Activated naive CD4-positive, alpha-beta T cell treated with anti-CD3 and anti-CD28 coated beads, Interleukin-2, amount 50 U/mL, for 16 hours (primary cell): ENCODE results near the gene RAD51B.

Experiments
- DNase-seq: peaks from one replicate; pipeline ENCODE4 v3.0.0-alpha.2; 2020

RAD51B gene

DNA sequence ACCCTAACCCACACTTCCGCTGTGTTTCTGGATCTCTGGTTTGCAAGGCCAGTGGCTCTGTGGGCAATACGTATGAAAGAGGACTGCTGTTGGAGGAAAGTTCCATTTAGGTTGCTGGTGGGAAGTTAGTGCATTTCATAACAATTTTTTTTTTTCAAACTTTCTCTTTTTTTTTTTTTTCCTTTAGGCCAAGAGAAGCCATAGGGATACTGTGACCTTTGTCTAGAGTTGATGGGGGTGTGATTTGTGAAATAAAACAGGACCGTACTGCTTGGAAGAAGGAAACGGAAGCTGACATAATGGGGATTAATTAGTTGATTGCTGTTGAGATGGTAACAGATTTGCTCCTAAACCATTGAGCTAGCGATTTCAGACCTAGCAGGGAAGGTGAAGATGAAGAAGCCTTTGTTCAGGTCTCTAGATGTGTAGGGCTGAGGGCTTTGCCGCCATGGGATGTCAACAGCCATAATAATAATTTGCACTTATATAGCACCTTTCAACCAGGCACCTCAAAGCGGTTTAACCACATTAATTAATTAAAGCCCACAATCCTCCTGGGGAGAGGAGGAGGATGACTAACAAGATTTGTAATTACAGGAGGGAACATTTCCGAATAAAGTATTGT is 658.0 kb downstream of the RAD51B start:
- no peak for DNase-seq

GRCh38 chr14:68479247-68479646 is 659.7 kb downstream of the RAD51B start:
- DNase-seq: no peak

DNA sequence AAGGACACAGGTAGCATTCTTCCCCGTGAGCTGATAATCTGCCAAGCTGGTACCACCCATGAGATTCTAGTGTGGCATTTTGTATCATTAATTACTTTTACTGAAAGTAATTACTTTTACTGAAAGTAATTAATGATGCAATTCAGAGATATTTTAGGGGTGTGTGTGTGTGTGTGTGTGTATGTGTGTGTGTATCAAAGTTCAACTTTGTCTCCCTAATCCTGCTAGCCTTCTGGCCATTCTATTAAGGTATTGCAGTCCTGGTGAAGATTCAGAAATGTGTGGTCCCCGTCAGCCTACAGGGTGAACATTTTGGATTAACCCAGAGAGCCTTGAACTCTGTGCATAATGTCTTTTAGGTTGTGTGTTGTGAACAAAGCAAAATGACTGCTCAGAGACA is 662.4 kb downstream of the RAD51B start:
- no peak for DNase-seq

GRCh38 chr14:68482772-68483395 is 663.3 kb downstream of the RAD51B start:
- DNase-seq: no peak

DNA sequence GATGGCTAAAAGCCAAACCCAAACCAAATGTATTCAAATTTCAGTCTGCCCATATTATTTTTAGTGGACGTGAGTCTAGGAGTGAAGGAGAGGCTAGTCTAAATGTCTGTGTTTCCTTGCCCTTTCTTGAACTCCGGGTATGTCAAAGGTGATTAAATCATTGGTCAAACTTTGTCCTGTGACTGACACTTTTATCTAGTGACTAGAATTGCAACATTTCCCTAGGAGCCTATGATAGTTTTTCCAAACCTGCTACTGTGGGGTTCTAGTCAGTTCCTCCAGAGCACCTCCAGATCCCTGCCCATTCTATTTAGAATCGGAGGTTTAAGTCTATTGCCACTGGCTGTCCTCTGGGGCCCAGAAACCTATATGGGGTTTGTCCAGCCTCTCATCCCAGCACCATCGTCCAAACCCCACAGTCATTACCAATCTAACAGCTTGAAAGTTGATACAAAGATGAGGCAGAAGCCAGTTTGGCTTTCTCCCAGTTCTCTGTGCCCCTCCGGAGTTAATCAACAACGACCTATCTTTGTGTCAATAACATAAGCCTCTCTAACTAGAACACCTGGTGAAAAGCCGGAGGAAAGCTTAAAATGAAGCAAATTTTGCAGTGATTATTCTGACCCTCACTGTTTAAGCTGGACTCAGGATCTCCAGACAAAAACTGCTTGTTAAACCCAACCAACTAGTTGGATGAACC is 666.6 kb downstream of the RAD51B start:
- no peak for DNase-seq

- DNase-seq: no peak
Observed at GRCh38 chr14:68486809-68487208, 667.2 kb downstream of the RAD51B start.

GRCh38 chr14:68487805-68488590 is 668.4 kb downstream of the RAD51B start:
- DNase-seq: no peak

- DNase-seq: no peak
Observed at GRCh38 chr14:68491793-68492192, 672.2 kb downstream of the RAD51B start.

GRCh38 chr14:68492381-68493151 is 673.0 kb downstream of the RAD51B start:
- no peak for DNase-seq

GRCh38 chr14:68493152-68493911 is 673.8 kb downstream of the RAD51B start:
- DNase-seq: no peak

- DNase-seq: no peak
Observed at GRCh38 chr14:68495101-68496039, 675.8 kb downstream of the RAD51B start.

DNA sequence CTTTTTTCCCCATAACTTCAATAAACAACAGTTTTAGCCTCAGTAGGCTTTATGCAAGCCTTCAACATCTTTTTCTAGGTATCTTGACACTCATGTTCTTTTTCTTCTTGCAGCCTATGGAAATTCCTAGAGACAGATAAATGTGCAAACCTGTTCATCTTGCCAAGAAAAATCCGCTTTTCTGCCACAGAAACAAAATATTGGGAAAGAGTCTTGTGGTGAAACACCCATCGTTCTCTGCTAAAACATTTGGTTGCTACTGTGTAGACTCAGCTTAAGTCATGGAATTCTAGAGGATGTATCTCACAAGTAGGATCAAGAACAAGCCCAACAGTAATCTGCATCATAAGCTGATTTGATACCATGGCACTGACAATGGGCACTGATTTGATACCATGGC is 677.4 kb downstream of the RAD51B start:
- no peak for DNase-seq

DNA sequence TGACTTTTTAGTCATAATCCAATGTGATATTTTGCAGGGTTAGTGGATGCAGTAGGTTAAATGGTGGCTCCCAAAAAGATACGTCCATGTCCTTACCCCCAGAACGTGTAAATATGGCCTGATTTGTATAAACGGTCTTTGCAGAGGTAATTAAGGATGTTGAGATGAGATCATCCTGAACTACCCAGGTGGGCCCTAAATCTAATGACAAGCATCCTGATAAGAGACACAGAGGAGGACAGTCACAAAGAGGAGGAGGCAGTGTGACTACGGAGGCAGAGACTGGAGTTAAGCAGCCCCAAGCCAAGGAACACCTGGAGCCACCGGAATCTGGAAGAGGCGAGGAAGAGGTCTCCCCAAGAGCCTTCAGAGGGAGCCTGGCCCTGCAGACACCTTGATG is 679.9 kb downstream of the RAD51B start:
- no peak for DNase-seq

DNA sequence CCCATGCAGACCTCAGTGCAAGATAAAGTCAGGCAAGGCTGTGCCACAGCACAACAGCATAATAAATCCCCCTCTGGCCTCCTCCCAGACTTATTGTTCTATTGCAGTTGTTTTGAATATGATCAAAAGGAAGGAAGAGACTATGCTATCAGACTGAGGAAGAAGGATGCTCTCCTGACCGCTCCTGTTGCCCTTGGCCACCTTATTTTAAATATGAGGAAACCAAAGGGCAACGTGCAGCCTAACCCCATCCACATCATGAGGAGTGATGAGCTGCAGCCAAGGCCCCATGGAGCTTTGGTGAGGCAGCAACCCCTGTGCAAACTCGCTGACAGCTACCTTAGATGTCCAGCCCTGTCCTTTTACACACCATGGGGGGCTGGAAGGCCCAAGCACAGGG is 681.6 kb downstream of the RAD51B start:
- no peak for DNase-seq

GRCh38 chr14:68501614-68502052 is 682.1 kb downstream of the RAD51B start:
- DNase-seq: no peak

- no peak for DNase-seq
Observed at GRCh38 chr14:68502230-68502629, 682.7 kb downstream of the RAD51B start.

GRCh38 chr14:68503186-68503825 is 683.7 kb downstream of the RAD51B start:
- DNase-seq: no peak

DNA sequence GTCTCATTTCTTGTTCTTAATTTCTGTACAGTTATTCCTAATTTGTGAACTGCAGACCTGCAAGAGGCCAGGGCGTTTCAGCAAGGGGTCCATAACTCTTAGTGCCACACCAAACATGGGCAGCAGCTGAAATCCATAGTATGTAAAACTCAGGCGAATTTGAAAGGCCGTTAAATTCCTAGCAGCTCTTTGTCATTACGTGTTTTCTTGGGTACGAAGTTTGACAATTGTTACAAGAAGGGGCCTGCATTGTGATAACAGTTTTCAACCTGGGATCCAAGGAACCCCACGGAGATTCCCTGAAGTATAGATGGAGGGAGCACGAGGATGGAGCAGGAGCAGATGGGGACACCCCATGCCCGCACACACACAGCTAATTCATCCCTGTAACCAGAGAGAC is 685.3 kb downstream of the RAD51B start:
- DNase-seq: no peak

- DNase-seq: no peak
Observed at GRCh38 chr14:68506021-68506644, 686.6 kb downstream of the RAD51B start.
